ENCODE data around the gene VCX2.
"Not testable (repeated sequence)": the region's sequence is repeated elsewhere in the genome, so short reads cannot be mapped to it uniquely, and the experiment has no call there.

The VCX2 gene

DNA sequence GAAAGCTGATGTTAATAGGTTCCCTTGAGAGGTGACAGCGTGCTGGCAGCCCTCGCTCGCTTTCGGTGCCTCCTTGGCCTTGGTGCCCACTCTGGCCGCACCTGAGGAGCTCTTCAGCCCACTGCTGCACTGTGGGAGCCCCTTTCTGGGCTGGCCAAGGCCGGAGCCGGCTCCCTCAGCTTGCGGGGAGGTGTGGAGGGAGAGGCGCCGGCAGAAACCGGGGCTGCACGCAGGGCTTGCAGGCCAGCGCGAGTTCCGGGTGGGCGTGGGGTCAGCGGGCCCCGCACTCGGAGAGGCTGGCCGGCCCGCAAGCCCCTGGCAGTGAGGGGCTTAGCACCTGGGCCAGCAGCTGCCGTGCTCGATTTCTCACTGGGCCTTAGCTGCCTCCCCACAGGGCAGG lies 49.7 kb downstream of the VCX2 start:
- not testable (repeated sequence) for DNase-seq (ENCODE audit: low spot score)
